IMR-90 (cell line): Measurements from ENCODE around the gene PMEPA1. TPM values are rescaled to one million over a fixed set of nuclear protein-coding genes. Genes with fewer than 3 reads are reported as not detected.

ENCODE experiments used
- ATAC-seq: fragments of 200-7000 bp; cut with Tn5 transposase; 2 replicates; pipeline ENCODE4 v1.9.1; 2020; ENCODE audit warnings: low read depth, mild to moderate bottlenecking, moderate library complexity
- BruUV-seq: library from RNA; stranded (reverse); fragments of 400-500 nt; replicated peaks from 2 replicates; lab custom pipeline; 2021; lab: Mats Ljungman, UMichigan
- CTCF ChIA-PET: fragments of 300-600 bp; formaldehyde crosslinking; extraction: SDS; loops from one replicate; lab custom pipeline; 2021; ENCODE audit warnings: antibody characterized with exemption; lab: Yijun Ruan, JAX
- POLR2A ChIA-PET: fragments of 300-600 bp; sonication (Branson Sonifier 250); formaldehyde crosslinking; loops from one replicate; lab custom pipeline; 2022; ENCODE audit warnings: antibody characterized with exemption; ENCODE audit not compliant: unreplicated experiment; lab: Charles Lee
- DNase-seq: peaks from one replicate; pipeline ENCODE4 v3.0.0; 2013
- H2AFZ ChIP-seq: replicated peaks from 2 replicates; pipeline ENCODE3; 2013; ENCODE audit warnings: low read length, mild to moderate bottlenecking; ENCODE audit not compliant: poor library complexity
- H2AK5ac ChIP-seq: 2 replicates; pipeline ENCODE4 v1.6.1; 2013; ENCODE audit warnings: low read depth, low read length, inconsistent platforms
- H2AK9ac ChIP-seq: replicated peaks from 2 replicates; pipeline ENCODE3; 2013; ENCODE audit warnings: mild to moderate bottlenecking, low read depth, low read length, moderate library complexity; ENCODE audit not compliant: poor library complexity
- H2BK120ac ChIP-seq: 2 replicates; pipeline ENCODE4 v1.6.1; 2013; ENCODE audit warnings: low read depth, low read length, inconsistent platforms
- H2BK15ac ChIP-seq: 3 replicates; pipeline ENCODE4 v1.6.1; 2013; ENCODE audit warnings: low read depth, low read length, inconsistent platforms
- H2BK20ac ChIP-seq: 2 replicates; pipeline ENCODE4 v1.6.1; 2013; ENCODE audit warnings: low read depth, mild to moderate bottlenecking, inconsistent platforms, low read length, moderate library complexity
- H2BK5ac ChIP-seq: 2 replicates; pipeline ENCODE4 v1.6.1; 2013; ENCODE audit warnings: mild to moderate bottlenecking, low read depth, low read length, inconsistent platforms; ENCODE audit not compliant: poor library complexity, severe bottlenecking
- H3K14ac ChIP-seq: replicated peaks from 2 replicates; pipeline ENCODE4 v1.6.1; 2013; ENCODE audit warnings: low read depth, low read length, inconsistent platforms
- H3K18ac ChIP-seq: 2 replicates; pipeline ENCODE4 v1.6.1; 2013; ENCODE audit warnings: low read depth, low read length, control low read depth
- H3K23ac ChIP-seq: 2 replicates; pipeline ENCODE4 v1.6.1; 2013; ENCODE audit warnings: low read depth, low read length, inconsistent platforms
- H3K27ac ChIP-seq: 2 replicates; pipeline ENCODE4 v1.5.1; 2013; ENCODE audit warnings: mild to moderate bottlenecking, control low read depth, low read length; ENCODE audit not compliant: insufficient read depth
- H3K27me3 ChIP-seq: 2 replicates; pipeline ENCODE4 v1.6.1; 2013; ENCODE audit warnings: low read length; ENCODE audit not compliant: control insufficient read depth, insufficient read depth
- H3K36me3 ChIP-seq: 2 replicates; pipeline ENCODE4 v1.6.1; 2013; ENCODE audit warnings: low read length, mixed read lengths; ENCODE audit not compliant: control insufficient read depth, insufficient read depth
- H3K4ac ChIP-seq: 2 replicates; pipeline ENCODE4 v1.6.1; 2013; ENCODE audit warnings: low read depth, low read length, inconsistent platforms
- H3K4me1 ChIP-seq: 2 replicates; pipeline ENCODE4 v1.6.1; 2013; ENCODE audit warnings: low read length, mixed read lengths; ENCODE audit not compliant: control insufficient read depth, insufficient read depth
- H3K4me2 ChIP-seq: 2 replicates; pipeline ENCODE4 v1.6.1; 2013; ENCODE audit warnings: low read depth, mild to moderate bottlenecking, control low read depth, low read length, moderate library complexity
- H3K4me3 ChIP-seq: 2 replicates; pipeline ENCODE4 v1.5.1; 2013; ENCODE audit warnings: low read depth, mild to moderate bottlenecking, control low read depth, low read length, moderate library complexity; ENCODE audit not compliant: insufficient read depth
- H3K56ac ChIP-seq: 2 replicates; pipeline ENCODE4 v1.6.1; 2013; ENCODE audit warnings: low read length, inconsistent platforms; ENCODE audit not compliant: insufficient read depth; ENCODE audit errors: extremely low read depth
- H3K79me1 ChIP-seq, 2 experiments: 2 replicates each; pipeline ENCODE4 v1.6.1; 2013; ENCODE audit warnings: low read length in 2 of 2, inconsistent platforms in 1 of 2, low read depth in 1 of 2
- H3K9ac ChIP-seq: 2 replicates; pipeline ENCODE4 v1.6.1; 2013; ENCODE audit warnings: low read depth, low read length, control low read depth
- H3K9me1 ChIP-seq: 2 replicates; pipeline ENCODE4 v1.6.1; 2013; ENCODE audit warnings: low read length, inconsistent platforms; ENCODE audit not compliant: insufficient read depth
- H3K9me3 ChIP-seq: 2 replicates; pipeline ENCODE4 v1.6.1; 2013; ENCODE audit warnings: low read length; ENCODE audit not compliant: control insufficient read depth, insufficient read depth
- H4K20me1 ChIP-seq: 2 replicates; pipeline ENCODE4 v1.6.1; 2013; ENCODE audit warnings: low read length, inconsistent platforms; ENCODE audit not compliant: insufficient read depth
- H4K5ac ChIP-seq: 2 replicates; pipeline ENCODE4 v1.6.1; 2013; ENCODE audit warnings: mild to moderate bottlenecking, low read depth, low read length, control low read depth
- H4K8ac ChIP-seq, 2 experiments: 2 replicates each; pipeline ENCODE4 v1.6.1; 2013; ENCODE audit warnings: low read depth in 2 of 2, low read length in 2 of 2, control low read depth in 1 of 2, inconsistent platforms in 1 of 2
- H4K91ac ChIP-seq: 2 replicates; pipeline ENCODE4 v1.6.1; 2013; ENCODE audit warnings: low read depth, low read length, inconsistent platforms; ENCODE audit not compliant: insufficient read depth
- BHLHE40 ChIP-seq: fragments of 150-350 bp; IDR thresholded peaks from 2 replicates; pipeline ENCODE4 v1.6.1; 2016; ENCODE audit warnings: mild to moderate bottlenecking, low read depth, low read length
- CHD1 ChIP-seq: IDR thresholded peaks from 2 replicates; pipeline ENCODE4 v1.6.1; 2012; ENCODE audit warnings: low read depth, low read length, improper control_type of control experiment
- FOS ChIP-seq: fragments of 150-350 bp; IDR thresholded peaks from 2 replicates; pipeline ENCODE4 v1.6.1; 2016; ENCODE audit warnings: low read depth, low read length
- MAFK ChIP-seq: IDR thresholded peaks from 2 replicates; pipeline ENCODE4 v1.6.1; 2012; ENCODE audit warnings: low read depth, low read length, improper control_type of control experiment
- MAZ ChIP-seq: IDR thresholded peaks from 2 replicates; pipeline ENCODE4 v1.6.1; 2012; ENCODE audit warnings: low read depth, mild to moderate bottlenecking, low read length, improper control_type of control experiment, moderate library complexity, borderline replicate concordance
- MXI1 ChIP-seq: IDR thresholded peaks from 2 replicates; pipeline ENCODE4 v1.6.1; 2012; ENCODE audit warnings: low read depth, mild to moderate bottlenecking, low read length, moderate library complexity, borderline replicate concordance
- NFE2L2 ChIP-seq: fragments of 150-350 bp; IDR thresholded peaks from 2 replicates; pipeline ENCODE4 v1.6.1; 2016; ENCODE audit warnings: low read depth, mild to moderate bottlenecking, low read length
- POLR2A ChIP-seq: IDR thresholded peaks from 2 replicates; pipeline ENCODE4 v1.6.1; 2012; ENCODE audit warnings: mild to moderate bottlenecking, low read depth, low read length
- RAD21 ChIP-seq: IDR thresholded peaks from 2 replicates; pipeline ENCODE4 v1.6.1; 2012; ENCODE audit warnings: low read length, improper control_type of control experiment
- RCOR1 ChIP-seq: IDR thresholded peaks from 2 replicates; pipeline ENCODE4 v1.6.1; 2012; ENCODE audit warnings: mild to moderate bottlenecking, low read length, improper control_type of control experiment; ENCODE audit not compliant: insufficient replicate concordance
- RFX5 ChIP-seq: IDR thresholded peaks from 2 replicates; pipeline ENCODE4 v1.8.0; 2012; ENCODE audit warnings: low read depth, mild to moderate bottlenecking, low read length, moderate library complexity
- SMC3 ChIP-seq: fragments of 150-350 bp; IDR thresholded peaks from 2 replicates; pipeline ENCODE4 v1.6.1; 2016; ENCODE audit warnings: low read depth, mild to moderate bottlenecking, antibody characterized with exemption, low read length, moderate library complexity
- WGBS, 2 experiments: methylation state at CpG; one replicate each; pipeline versions ENCODE4 v1.1.5 to v1.1.7; 2013; ENCODE audit warnings: missing lambda C conversion rate in 2 of 2; ENCODE audit not compliant: insufficient read length in 1 of 2; ENCODE audit errors: extremely low coverage in 2 of 2; 5-methylcytosine and 5-hydroxymethylcytosine counted together
- dilution Hi-C: fragments of 300-500 bp; cut with HindIII; formaldehyde crosslinking; loops from one replicate; pipeline ENCODE4 v1.14.3; 2018; ENCODE audit warnings: low sequenced_read_pairs; ENCODE audit not compliant: unreplicated experiment
- in situ Hi-C: fragments of 300-500 bp; cut with MboI; formaldehyde crosslinking; loops from 3 replicates; pipeline ENCODE4 v1.14.3; 2019; ENCODE audit warnings: low sequenced_read_pairs, inconsistent platforms, mixed read lengths
- intact Hi-C: fragments of 100-400 bp; cut with micrococcal nuclease; formaldehyde crosslinking; loops from 2 replicates; pipeline ENCODE4 v1.10.0; 2022
- polyA plus RNA-seq, 3 experiments: library from polyadenylated mRNA; depleted of rRNA; stranded (reverse); fragments of >200 nt; gene quantifications; 2 replicates each; pipeline ENCODE4 v1.2.3, GENCODE V29; 2012; ENCODE audit warnings: low replicate concordance in 1 of 3
- total RNA-seq: library from RNA; depleted of rRNA; stranded (reverse); fragments of >200 nt; gene quantifications from 2 replicates; pipeline ENCODE4 v1.2.3, GENCODE V29; 2012
- TF ChIP-seq, protein P1 (sequence below): fragments of 150-350 bp; IDR thresholded peaks from 2 replicates; pipeline ENCODE4 v1.6.1; 2017; ENCODE audit warnings: mild to moderate bottlenecking, antibody characterized with exemption, low read length, low read depth
- TF ChIP-seq, protein P2 (sequence below): fragments of 150-350 bp; IDR thresholded peaks from 2 replicates; pipeline ENCODE4 v1.6.1; 2016; ENCODE audit warnings: low read depth, mild to moderate bottlenecking, low read length, moderate library complexity, borderline replicate concordance
- TF ChIP-seq, protein P3 (sequence below): conservative IDR thresholded peaks from 2 replicates; pipeline ENCODE4 v1.5.1; 2012; ENCODE audit warnings: mild to moderate bottlenecking, low read depth, low read length, improper control_type of control experiment

The PMEPA1 gene
- total and polyA plus RNA-seq, 2 of the 4 experiments (the other 2 are of a cell fraction): 2.0 to 6.9 TPM

DNA sequence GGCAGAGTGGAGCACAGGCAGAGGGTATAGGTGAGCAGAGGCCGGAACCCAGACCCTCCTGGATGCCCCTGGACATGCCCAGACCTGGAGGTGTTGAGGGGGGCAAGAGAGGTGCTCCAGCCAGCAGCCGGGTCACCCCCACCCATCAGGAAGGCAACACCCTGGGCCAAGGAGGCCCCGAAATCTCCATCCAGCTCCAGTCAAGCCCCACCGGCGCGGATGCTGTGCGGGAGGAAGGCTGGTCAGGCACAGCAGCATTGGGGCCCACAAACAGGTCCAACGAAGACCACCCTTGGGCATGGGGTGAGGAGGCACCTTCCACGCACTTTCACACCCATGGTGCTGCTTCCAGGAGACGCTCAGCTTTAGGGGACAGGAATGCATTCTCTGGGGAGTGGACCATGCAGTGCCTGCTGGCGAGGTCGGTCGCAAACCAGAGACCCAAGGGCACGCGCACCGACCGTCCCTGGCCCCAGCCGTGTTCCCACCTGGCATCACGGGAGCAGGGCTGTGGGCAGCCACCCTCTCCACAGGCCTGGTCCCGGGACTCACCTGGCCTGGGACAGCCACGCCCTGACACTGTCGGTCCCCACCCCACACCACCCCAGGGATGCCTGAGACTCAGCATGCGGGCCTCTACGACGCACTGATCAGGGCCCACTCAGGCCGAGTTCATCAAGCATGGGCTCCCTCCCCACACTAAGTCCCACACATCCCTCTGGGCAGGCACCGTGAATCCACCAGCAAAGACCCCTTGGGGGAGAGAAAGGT lies 45.9 kb downstream of the PMEPA1 start:
- in situ Hi-C loops (no loop called here), intact Hi-C loops (no loop called here), dilution Hi-C loops (no loop called here)
- Histone ChIP-seq H3K9me1 (peaks cover 3% of the 10 kb centered on the region; the same call in 1 of the 2 replicates), H4K91ac (no peak overlapping the region), H2AK9ac (no peak overlapping the region), H3K27me3 (no peaks in the 10 kb centered on the region), H4K8ac (no peak overlapping the region), H2AK5ac (no peak overlapping the region), H3K27ac (no peak overlapping the region), H3K79me1 (peaks cover 6 to 22% of the 10 kb centered on the region in 2 experiments; a peak in 2 of 4 replicates), H3K14ac (no peak overlapping the region), H3K18ac (no peak overlapping the region), H3K36me3 (peaks cover 1% of the 10 kb centered on the region; the same call in 1 of the 2 replicates), H4K20me1 (peaks cover 54% of the 10 kb centered on the region), H2AFZ (no peak overlapping the region), H3K4me2 (no peak overlapping the region), H3K4ac (no peak overlapping the region), H3K4me1 (no peaks in the 10 kb centered on the region), H3K56ac (no peak overlapping the region), H3K4me3 (no peak overlapping the region), H2BK5ac (no peak overlapping the region), H2BK120ac (no peak overlapping the region), H3K23ac (no peak overlapping the region), H4K5ac (no peak overlapping the region), H3K9me3 (no peaks in the 10 kb centered on the region), H2BK15ac (no peak overlapping the region), H2BK20ac (no peak overlapping the region), H3K9ac (no peak overlapping the region)
- WGBS, 2 experiments: 96% methylated on average over 11 of the region's 27 CpGs; no CpG with 5 or more reads in 1 of the 2 experiments
- DNase-seq: no peak
- ATAC-seq: no peak
- POLR2A ChIA-PET: no interaction called here
- CTCF ChIA-PET: no interaction called here
- no TSS peak for BruUV-seq
- no peak for TF ChIP-seq MXI1
- no peak for TF ChIP-seq RAD21
- TF ChIP-seq POLR2A: no peak
- no peak for TF ChIP-seq MAZ
- TF ChIP-seq FOS: no peak
- TF ChIP-seq RCOR1: no peak
- TF ChIP-seq MAFK: no peak
- no peak for TF ChIP-seq NFE2L2
- no peak for TF ChIP-seq CHD1
- TF ChIP-seq, protein P1, sequence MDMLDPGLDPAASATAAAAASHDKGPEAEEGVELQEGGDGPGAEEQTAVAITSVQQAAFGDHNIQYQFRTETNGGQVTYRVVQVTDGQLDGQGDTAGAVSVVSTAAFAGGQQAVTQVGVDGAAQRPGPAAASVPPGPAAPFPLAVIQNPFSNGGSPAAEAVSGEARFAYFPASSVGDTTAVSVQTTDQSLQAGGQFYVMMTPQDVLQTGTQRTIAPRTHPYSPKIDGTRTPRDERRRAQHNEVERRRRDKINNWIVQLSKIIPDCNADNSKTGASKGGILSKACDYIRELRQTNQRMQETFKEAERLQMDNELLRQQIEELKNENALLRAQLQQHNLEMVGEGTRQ: no peak
- no peak for TF ChIP-seq BHLHE40
- TF ChIP-seq SMC3: no peak
- no peak for TF ChIP-seq RFX5
- TF ChIP-seq, protein P2, sequence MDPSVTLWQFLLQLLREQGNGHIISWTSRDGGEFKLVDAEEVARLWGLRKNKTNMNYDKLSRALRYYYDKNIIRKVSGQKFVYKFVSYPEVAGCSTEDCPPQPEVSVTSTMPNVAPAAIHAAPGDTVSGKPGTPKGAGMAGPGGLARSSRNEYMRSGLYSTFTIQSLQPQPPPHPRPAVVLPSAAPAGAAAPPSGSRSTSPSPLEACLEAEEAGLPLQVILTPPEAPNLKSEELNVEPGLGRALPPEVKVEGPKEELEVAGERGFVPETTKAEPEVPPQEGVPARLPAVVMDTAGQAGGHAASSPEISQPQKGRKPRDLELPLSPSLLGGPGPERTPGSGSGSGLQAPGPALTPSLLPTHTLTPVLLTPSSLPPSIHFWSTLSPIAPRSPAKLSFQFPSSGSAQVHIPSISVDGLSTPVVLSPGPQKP: no peak
- TF ChIP-seq, protein P3, sequence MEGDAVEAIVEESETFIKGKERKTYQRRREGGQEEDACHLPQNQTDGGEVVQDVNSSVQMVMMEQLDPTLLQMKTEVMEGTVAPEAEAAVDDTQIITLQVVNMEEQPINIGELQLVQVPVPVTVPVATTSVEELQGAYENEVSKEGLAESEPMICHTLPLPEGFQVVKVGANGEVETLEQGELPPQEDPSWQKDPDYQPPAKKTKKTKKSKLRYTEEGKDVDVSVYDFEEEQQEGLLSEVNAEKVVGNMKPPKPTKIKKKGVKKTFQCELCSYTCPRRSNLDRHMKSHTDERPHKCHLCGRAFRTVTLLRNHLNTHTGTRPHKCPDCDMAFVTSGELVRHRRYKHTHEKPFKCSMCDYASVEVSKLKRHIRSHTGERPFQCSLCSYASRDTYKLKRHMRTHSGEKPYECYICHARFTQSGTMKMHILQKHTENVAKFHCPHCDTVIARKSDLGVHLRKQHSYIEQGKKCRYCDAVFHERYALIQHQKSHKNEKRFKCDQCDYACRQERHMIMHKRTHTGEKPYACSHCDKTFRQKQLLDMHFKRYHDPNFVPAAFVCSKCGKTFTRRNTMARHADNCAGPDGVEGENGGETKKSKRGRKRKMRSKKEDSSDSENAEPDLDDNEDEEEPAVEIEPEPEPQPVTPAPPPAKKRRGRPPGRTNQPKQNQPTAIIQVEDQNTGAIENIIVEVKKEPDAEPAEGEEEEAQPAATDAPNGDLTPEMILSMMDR: no peak
